ENCODE results near the gene SPRY4.

Gene SPRY4

DNA sequence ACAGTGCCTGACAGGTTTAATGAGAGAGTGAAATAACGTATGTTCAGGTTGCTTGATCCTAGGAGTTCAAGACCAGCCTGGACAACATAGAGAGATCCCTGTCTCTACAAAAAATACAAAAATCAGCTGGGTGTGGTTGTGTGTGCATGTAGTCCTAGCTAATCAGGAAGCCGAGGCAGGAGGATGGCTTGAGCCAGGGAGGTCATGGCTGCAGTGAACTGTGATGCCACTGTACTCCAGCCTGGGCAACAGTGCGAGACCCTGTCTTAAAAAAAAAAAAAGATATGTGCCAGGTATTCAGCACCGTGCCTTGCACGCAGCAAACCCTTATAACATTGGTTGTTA lies 38.8 kb upstream of the SPRY4 start:
- TF ChIP-seq SIN3A (IDR thresholded peaks at IDR 0.05; ENCODE audit: borderline replicate concordance, insufficient read depth, low read length) (no peak), TAF1 (IDR thresholded peaks at IDR 0.05; ENCODE audit: borderline replicate concordance, insufficient read depth, low read length) (no peak), FOXP2 (optimal IDR thresholded peaks at IDR 0.05; ENCODE audit: borderline replicate concordance, extremely low read depth, extremely low read length, insufficient read depth) (no peak)
- TF ChIP-seq, protein P1, sequence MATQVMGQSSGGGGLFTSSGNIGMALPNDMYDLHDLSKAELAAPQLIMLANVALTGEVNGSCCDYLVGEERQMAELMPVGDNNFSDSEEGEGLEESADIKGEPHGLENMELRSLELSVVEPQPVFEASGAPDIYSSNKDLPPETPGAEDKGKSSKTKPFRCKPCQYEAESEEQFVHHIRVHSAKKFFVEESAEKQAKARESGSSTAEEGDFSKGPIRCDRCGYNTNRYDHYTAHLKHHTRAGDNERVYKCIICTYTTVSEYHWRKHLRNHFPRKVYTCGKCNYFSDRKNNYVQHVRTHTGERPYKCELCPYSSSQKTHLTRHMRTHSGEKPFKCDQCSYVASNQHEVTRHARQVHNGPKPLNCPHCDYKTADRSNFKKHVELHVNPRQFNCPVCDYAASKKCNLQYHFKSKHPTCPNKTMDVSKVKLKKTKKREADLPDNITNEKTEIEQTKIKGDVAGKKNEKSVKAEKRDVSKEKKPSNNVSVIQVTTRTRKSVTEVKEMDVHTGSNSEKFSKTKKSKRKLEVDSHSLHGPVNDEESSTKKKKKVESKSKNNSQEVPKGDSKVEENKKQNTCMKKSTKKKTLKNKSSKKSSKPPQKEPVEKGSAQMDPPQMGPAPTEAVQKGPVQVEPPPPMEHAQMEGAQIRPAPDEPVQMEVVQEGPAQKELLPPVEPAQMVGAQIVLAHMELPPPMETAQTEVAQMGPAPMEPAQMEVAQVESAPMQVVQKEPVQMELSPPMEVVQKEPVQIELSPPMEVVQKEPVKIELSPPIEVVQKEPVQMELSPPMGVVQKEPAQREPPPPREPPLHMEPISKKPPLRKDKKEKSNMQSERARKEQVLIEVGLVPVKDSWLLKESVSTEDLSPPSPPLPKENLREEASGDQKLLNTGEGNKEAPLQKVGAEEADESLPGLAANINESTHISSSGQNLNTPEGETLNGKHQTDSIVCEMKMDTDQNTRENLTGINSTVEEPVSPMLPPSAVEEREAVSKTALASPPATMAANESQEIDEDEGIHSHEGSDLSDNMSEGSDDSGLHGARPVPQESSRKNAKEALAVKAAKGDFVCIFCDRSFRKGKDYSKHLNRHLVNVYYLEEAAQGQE (IDR thresholded peaks at IDR 0.05; ENCODE audit: insufficient read depth in 1 of 2, low read depth in 2 of 2, low read length in 2 of 2), result no peak

DNA sequence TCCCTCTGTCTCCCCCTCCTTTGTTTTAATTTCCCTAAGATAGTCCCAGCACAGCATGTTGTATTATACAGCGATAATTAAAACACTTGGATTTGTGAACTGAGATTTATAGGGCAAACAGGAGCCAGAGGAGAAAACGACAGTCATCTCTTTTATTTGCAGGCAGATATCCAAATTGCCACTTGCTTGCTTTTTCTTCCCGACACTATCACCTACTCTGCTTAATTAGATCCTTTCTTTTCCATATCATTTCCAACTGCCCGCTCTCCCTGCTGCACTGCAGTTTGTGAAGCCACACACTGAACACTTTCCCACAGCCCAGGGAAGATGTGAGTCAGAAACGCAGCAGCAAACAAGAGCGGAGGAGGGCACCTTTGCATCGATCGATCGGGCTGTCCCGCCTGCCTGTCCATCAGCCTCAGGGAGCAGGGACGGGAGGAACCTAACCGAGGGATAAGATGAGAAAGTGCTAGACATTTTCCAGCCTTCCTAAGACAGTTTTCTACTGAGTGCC lies 35.8 kb upstream of the SPRY4 start:
- TF ChIP-seq TAF1 (IDR thresholded peaks at IDR 0.05; ENCODE audit: borderline replicate concordance, insufficient read depth, low read length) (no peak), SIN3A (IDR thresholded peaks at IDR 0.05; ENCODE audit: borderline replicate concordance, insufficient read depth, low read length) (no peak), FOXP2 (optimal IDR thresholded peaks at IDR 0.05; ENCODE audit: borderline replicate concordance, extremely low read depth, extremely low read length, insufficient read depth) (peak; percentile 49), POLR2AphosphoS5 (IDR thresholded peaks at IDR 0.05; ENCODE audit: low read depth, low read length) (no peak)
- TF ChIP-seq, protein P1 (IDR thresholded peaks at IDR 0.05; ENCODE audit: insufficient read depth in 1 of 2, low read depth in 2 of 2, low read length in 2 of 2), result no peak

DNA sequence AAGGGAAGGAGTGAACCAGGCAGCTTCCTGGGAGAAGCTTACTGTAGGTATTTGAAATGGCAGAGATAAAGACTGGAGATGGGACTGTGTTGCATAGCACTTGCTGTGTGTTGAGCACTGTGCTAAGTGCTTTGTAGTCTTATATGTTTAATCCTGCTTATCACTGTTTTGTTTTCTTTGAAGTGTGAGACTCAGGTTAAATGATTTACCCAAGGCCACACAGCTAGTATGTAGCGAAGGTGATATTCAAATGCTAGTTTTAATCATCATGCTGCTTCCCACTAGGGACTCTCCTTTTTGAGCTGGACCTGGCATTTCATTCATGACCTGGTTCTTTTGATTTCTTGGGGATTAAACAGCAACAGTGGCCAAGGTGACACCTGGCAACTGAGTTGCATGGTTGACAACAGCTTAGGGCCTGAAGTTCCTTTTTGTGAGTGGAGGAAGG lies 35.3 kb upstream of the SPRY4 start:
- TF ChIP-seq, protein P1 (IDR thresholded peaks at IDR 0.05; ENCODE audit: insufficient read depth in 1 of 2, low read depth in 2 of 2, low read length in 2 of 2), result no peak
- TF ChIP-seq SIN3A (IDR thresholded peaks at IDR 0.05; ENCODE audit: borderline replicate concordance, insufficient read depth, low read length) (no peak), TAF1 (IDR thresholded peaks at IDR 0.05; ENCODE audit: borderline replicate concordance, insufficient read depth, low read length) (no peak), FOXP2 (optimal IDR thresholded peaks at IDR 0.05; ENCODE audit: borderline replicate concordance, extremely low read depth, extremely low read length, insufficient read depth) (no peak), POLR2AphosphoS5 (IDR thresholded peaks at IDR 0.05; ENCODE audit: low read depth, low read length) (no peak)

DNA sequence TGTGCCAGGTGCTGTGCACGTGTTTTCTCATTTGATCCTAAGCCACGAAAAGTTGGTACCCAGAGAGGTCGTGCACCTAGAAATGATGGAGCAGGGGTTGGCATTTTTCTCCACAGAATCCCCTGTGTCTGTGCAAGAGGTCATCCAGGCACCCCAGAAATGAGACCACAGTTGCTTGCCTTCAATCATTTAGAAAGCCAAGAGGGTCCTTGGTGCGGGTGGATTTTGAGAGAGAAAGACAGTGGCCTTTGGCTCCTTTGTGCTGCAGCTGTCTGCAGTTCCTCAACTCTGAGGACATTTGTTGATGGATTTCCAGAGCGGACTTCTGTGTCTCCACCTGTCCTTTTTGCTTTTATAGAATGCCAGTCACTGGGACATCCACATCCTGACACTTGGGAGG lies 33.8 kb upstream of the SPRY4 start:
- TF ChIP-seq, protein P1 (IDR thresholded peaks at IDR 0.05; ENCODE audit: insufficient read depth in 1 of 2, low read depth in 2 of 2, low read length in 2 of 2), result no peak
- TF ChIP-seq SIN3A (IDR thresholded peaks at IDR 0.05; ENCODE audit: borderline replicate concordance, insufficient read depth, low read length) (no peak), FOXP2 (optimal IDR thresholded peaks at IDR 0.05; ENCODE audit: borderline replicate concordance, extremely low read depth, extremely low read length, insufficient read depth) (no peak), TAF1 (IDR thresholded peaks at IDR 0.05; ENCODE audit: borderline replicate concordance, insufficient read depth, low read length) (no peak), POLR2AphosphoS5 (IDR thresholded peaks at IDR 0.05; ENCODE audit: low read depth, low read length) (no peak)

DNA sequence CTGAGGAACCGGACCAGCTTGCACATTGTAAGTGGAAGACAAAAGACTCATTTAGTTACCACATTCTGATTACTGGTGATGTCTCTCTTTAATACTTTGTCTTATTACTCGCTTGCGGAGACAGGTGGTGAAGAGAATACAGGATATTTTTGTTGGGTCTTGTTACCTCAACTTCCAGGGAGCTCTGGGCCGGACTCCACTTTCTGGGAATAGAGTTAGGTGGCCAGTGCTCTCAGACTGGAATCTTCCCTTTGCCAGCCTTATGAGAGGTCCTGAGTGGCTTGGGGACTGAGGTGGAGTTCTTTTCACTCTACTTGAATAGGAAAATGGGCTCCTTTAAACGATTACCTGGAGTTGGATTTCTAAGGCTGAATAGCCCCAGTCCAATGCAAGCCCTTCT lies 33.3 kb upstream of the SPRY4 start:
- TF ChIP-seq, protein P1 (IDR thresholded peaks at IDR 0.05; ENCODE audit: insufficient read depth in 1 of 2, low read depth in 2 of 2, low read length in 2 of 2), result no peak
- TF ChIP-seq SIN3A (IDR thresholded peaks at IDR 0.05; ENCODE audit: borderline replicate concordance, insufficient read depth, low read length) (no peak), FOXP2 (optimal IDR thresholded peaks at IDR 0.05; ENCODE audit: borderline replicate concordance, extremely low read depth, extremely low read length, insufficient read depth) (no peak), POLR2AphosphoS5 (IDR thresholded peaks at IDR 0.05; ENCODE audit: low read depth, low read length) (no peak), TAF1 (IDR thresholded peaks at IDR 0.05; ENCODE audit: borderline replicate concordance, insufficient read depth, low read length) (no peak)
